Measurements from ENCODE around the gene MACROD2.

Gene MACROD2

GRCh38 chr20:15406072-15406471 is 1410.8 kb downstream of the MACROD2 start:
- DNase-seq (ENCODE audit: low read depth, low spot score) = no peak

GRCh38 chr20:15411781-15412180 is 1416.5 kb downstream of the MACROD2 start:
- no peak for DNase-seq (ENCODE audit: low read depth, low spot score)

GRCh38 chr20:15415908-15416307 is 1420.6 kb downstream of the MACROD2 start:
- no peak for DNase-seq (ENCODE audit: low read depth, low spot score)

GRCh38 chr20:15419856-15420255 is 1424.5 kb downstream of the MACROD2 start:
- DNase-seq (ENCODE audit: low read depth, low spot score) = no peak

- DNase-seq (ENCODE audit: low read depth, low spot score) = no peak
Observed at GRCh38 chr20:15422966-15423365, 1427.7 kb downstream of the MACROD2 start.

GRCh38 chr20:15439551-15439950 is 1444.2 kb downstream of the MACROD2 start:
- DNase-seq (ENCODE audit: low read depth, low spot score) = no peak

GRCh38 chr20:15440049-15440820 is 1444.9 kb downstream of the MACROD2 start:
- DNase-seq (ENCODE audit: low read depth, low spot score) = no peak

- no peak for DNase-seq (ENCODE audit: low read depth, low spot score)
Observed at GRCh38 chr20:15445056-15445840, 1449.9 kb downstream of the MACROD2 start.

- DNase-seq (ENCODE audit: low read depth, low spot score) = no peak
Observed at GRCh38 chr20:15446373-15446772, 1451.1 kb downstream of the MACROD2 start.

- no peak for DNase-seq (ENCODE audit: low read depth, low spot score)
Observed at GRCh38 chr20:15447549-15447948, 1452.2 kb downstream of the MACROD2 start.

GRCh38 chr20:15449061-15449460 is 1453.7 kb downstream of the MACROD2 start:
- no peak for DNase-seq (ENCODE audit: low read depth, low spot score)

- no peak for DNase-seq (ENCODE audit: low read depth, low spot score)
Observed at GRCh38 chr20:15451241-15451640, 1455.9 kb downstream of the MACROD2 start.

- no peak for DNase-seq (ENCODE audit: low read depth, low spot score)
Observed at GRCh38 chr20:15455279-15455678, 1460.0 kb downstream of the MACROD2 start.

- no peak for DNase-seq (ENCODE audit: low read depth, low spot score)
Observed at GRCh38 chr20:15461938-15462337, 1466.6 kb downstream of the MACROD2 start.

GRCh38 chr20:15475483-15475882 is 1480.2 kb downstream of the MACROD2 start:
- no peak for DNase-seq (ENCODE audit: low read depth, low spot score)

GRCh38 chr20:15476186-15476585 is 1480.9 kb downstream of the MACROD2 start:
- DNase-seq (ENCODE audit: low read depth, low spot score) = no peak

GRCh38 chr20:15476781-15477180 is 1481.5 kb downstream of the MACROD2 start:
- no peak for DNase-seq (ENCODE audit: low read depth, low spot score)

GRCh38 chr20:15482525-15482924 is 1487.2 kb downstream of the MACROD2 start:
- no peak for DNase-seq (ENCODE audit: low read depth, low spot score)

- DNase-seq (ENCODE audit: low read depth, low spot score) = no peak
Observed at GRCh38 chr20:15485519-15485918, 1490.2 kb downstream of the MACROD2 start.

GRCh38 chr20:15487030-15487429 is 1491.7 kb downstream of the MACROD2 start:
- DNase-seq (ENCODE audit: low read depth, low spot score) = no peak

- no peak for DNase-seq (ENCODE audit: low read depth, low spot score)
Observed at GRCh38 chr20:15487682-15488081, 1492.4 kb downstream of the MACROD2 start.

- no peak for DNase-seq (ENCODE audit: low read depth, low spot score)
Observed at GRCh38 chr20:15491575-15491974, 1496.3 kb downstream of the MACROD2 start.

- DNase-seq (ENCODE audit: low read depth, low spot score) = no peak
Observed at GRCh38 chr20:15494851-15495250, 1499.5 kb downstream of the MACROD2 start.
